NT2/D1 (cell line): ENCODE data around the gene PRELID3B.

ENCODE experiments used
- DNase-seq: peaks from one replicate; pipeline ENCODE4 v3.0.0-alpha.2; 2011; ENCODE audit warnings: low read depth, low spot score
- H3K27me3 ChIP-seq: 2 replicates; pipeline ENCODE4 v1.6.0; 2011; ENCODE audit warnings: mild to moderate bottlenecking; ENCODE audit not compliant: insufficient read length, insufficient read depth
- H3K36me3 ChIP-seq: 2 replicates; pipeline ENCODE4 v1.6.1; 2011; ENCODE audit warnings: mild to moderate bottlenecking, low read length, mixed read lengths; ENCODE audit not compliant: insufficient read depth, insufficient read length
- H3K4me1 ChIP-seq: 2 replicates; pipeline ENCODE4 v1.5.1; 2011; ENCODE audit not compliant: insufficient read depth, insufficient read length
- H3K4me3 ChIP-seq: 2 replicates; pipeline ENCODE4 v1.5.1; 2011; ENCODE audit warnings: low read depth; ENCODE audit not compliant: insufficient read length
- H3K9ac ChIP-seq: 2 replicates; pipeline ENCODE4 v1.6.0; 2011; ENCODE audit warnings: low read depth; ENCODE audit not compliant: insufficient read length
- H3K9me3 ChIP-seq: 2 replicates; pipeline ENCODE4 v1.5.1; 2011; ENCODE audit warnings: mild to moderate bottlenecking, low read length; ENCODE audit not compliant: insufficient read depth
- SUZ12 ChIP-seq: IDR thresholded peaks from 2 replicates; pipeline ENCODE4 v1.6.1; 2011; ENCODE audit not compliant: insufficient read length, insufficient read depth; ENCODE audit errors: extremely low read depth
- YY1 ChIP-seq: IDR thresholded peaks from 2 replicates; pipeline ENCODE4 v1.6.1; 2011; ENCODE audit not compliant: insufficient read length, insufficient read depth
- ZNF274 ChIP-seq: IDR thresholded peaks from 2 replicates; pipeline ENCODE4 v1.6.1; 2011; ENCODE audit warnings: mild to moderate bottlenecking, low read depth, low read length

PRELID3B gene

DNA sequence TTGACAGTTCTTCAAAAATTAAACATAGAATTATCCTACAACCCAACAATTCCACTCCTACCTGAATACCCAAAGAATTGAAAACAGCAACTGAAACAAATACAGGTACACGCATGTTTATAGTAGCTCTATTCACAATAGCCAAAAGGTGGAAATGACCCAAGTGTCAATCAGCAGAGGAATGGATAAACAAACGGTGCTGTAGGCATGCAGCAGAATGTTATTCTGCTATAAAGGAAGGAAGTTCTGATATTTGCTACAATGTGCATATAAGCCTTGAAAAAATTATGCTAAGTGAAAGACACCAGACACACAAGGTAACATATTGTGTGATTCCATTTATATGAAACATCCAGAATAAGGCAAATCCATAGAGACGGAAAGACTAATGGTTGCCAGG, 38.5 kb upstream of the PRELID3B start:
- Histone ChIP-seq H3K27me3 (peaks cover 13% of the 10 kb centered on the region), H3K9me3 (no peaks in the 10 kb centered on the region), H3K4me3 (no peak overlapping the region), H3K36me3 (no peaks in the 10 kb centered on the region), H3K4me1 (no peaks in the 10 kb centered on the region), H3K9ac (no peak overlapping the region)
- no peak for DNase-seq
- no peak for TF ChIP-seq ZNF274
- no peak for TF ChIP-seq YY1
- TF ChIP-seq SUZ12: no peak

- no peaks in the 10 kb centered on the region for H3K4me1 ChIP-seq
- no peak for DNase-seq
- no peaks in the 10 kb centered on the region for H3K9me3 ChIP-seq
- H3K27me3 ChIP-seq: peaks cover 18% of the 10 kb centered on the region
- TF ChIP-seq ZNF274: no peak
- TF ChIP-seq YY1: no peak
- TF ChIP-seq SUZ12: no peak
- H3K36me3 ChIP-seq: no peaks in the 10 kb centered on the region
- no peak overlapping the region for H3K4me3 ChIP-seq
- no peak overlapping the region for H3K9ac ChIP-seq
Observed at GRCh38 chr20:59078231-59078630, 35.6 kb upstream of the PRELID3B start.

- no peaks in the 10 kb centered on the region for H3K36me3 ChIP-seq
- peaks cover 24% of the 10 kb centered on the region for H3K27me3 ChIP-seq
- H3K4me1 ChIP-seq: no peaks in the 10 kb centered on the region
- TF ChIP-seq SUZ12 (no peak), YY1 (no peak), ZNF274 (no peak)
- no peak overlapping the region for H3K9ac ChIP-seq
- H3K4me3 ChIP-seq: no peak overlapping the region
- DNase-seq: no peak
- H3K9me3 ChIP-seq: no peaks in the 10 kb centered on the region
Observed at GRCh38 chr20:59077705-59078104, 35.1 kb upstream of the PRELID3B start.

DNA sequence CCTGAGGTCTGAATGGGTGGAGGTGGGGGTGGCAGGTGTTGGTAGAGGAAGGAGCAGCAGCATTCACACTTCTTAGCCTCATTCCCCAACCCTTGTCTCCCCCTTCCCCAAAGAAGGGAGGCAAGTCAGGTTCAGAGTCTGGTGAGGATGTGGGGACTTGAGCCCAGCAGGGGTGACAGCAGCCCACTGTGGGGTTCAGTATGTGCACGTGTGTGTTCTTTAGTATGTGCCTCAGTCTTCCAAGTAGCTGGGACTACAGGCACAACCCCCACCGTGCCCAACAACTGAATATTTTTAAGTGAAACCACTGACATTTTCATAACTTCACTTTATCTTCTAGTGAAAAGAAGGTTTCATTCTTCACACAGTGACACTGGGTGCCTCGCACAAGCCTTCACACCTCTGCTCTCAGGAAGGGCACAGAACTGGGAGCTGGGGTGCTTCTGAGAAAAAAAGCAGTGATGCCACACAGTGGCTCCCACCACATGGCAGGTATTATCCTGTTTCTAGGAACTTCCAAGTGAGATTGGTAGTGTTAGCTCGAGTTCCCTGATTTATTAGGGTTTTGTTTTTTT, 33.4 kb upstream of the PRELID3B start:
- H3K4me1 ChIP-seq: no peaks in the 10 kb centered on the region
- no peaks in the 10 kb centered on the region for H3K36me3 ChIP-seq
- no peak for TF ChIP-seq YY1
- no peak for TF ChIP-seq ZNF274
- TF ChIP-seq SUZ12: no peak
- no peak overlapping the region for H3K9ac ChIP-seq
- no peaks in the 10 kb centered on the region for H3K9me3 ChIP-seq
- H3K4me3 ChIP-seq: no peak overlapping the region
- DNase-seq: no peak
- H3K27me3 ChIP-seq: peaks cover 29% of the 10 kb centered on the region

- peaks cover 34% of the 10 kb centered on the region for H3K27me3 ChIP-seq
Observed at GRCh38 chr20:59074456-59074855, 31.9 kb upstream of the PRELID3B start.

GRCh38 chr20:59073582-59073981, 31.0 kb upstream of the PRELID3B start:
- Histone ChIP-seq H3K27me3 (peaks cover 34% of the 10 kb centered on the region), H3K9ac (no peak overlapping the region), H3K4me3 (no peak overlapping the region), H3K4me1 (no peaks in the 10 kb centered on the region), H3K9me3 (no peaks in the 10 kb centered on the region), H3K36me3 (no peaks in the 10 kb centered on the region)
- DNase-seq: no peak
- TF ChIP-seq ZNF274 (no peak), YY1 (no peak), SUZ12 (no peak)

More at GRCh38 chr20:59074456-59074855, 31.9 kb upstream of the PRELID3B start:
- no peaks in the 10 kb centered on the region for H3K9me3 ChIP-seq
- H3K4me1 ChIP-seq: no peaks in the 10 kb centered on the region
- no peak overlapping the region for H3K9ac ChIP-seq
- no peak overlapping the region for H3K4me3 ChIP-seq
- TF ChIP-seq SUZ12 (no peak), YY1 (no peak), ZNF274 (no peak)
- H3K36me3 ChIP-seq: no peaks in the 10 kb centered on the region
- no peak for DNase-seq

DNA sequence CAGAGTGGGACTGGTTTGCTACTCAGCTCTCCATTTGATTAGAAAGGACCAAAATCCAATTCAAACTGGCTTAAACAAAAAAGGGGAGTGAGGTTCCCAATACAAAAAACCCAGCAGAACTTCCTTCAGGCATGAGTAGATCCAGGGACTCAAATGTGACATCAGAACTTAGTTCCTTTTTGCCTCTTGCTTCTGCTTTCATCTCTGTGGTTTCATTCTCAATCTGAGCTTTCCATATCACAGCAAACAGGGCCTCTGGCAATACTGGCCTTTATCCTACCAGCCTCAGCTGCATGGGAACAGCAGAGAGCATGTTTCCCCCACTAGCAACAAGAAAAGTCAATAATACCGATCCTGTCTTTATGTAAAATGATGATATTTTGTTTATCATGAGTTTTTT, 28.6 kb upstream of the PRELID3B start:
- H3K36me3 ChIP-seq: no peaks in the 10 kb centered on the region
- no peak for DNase-seq

More for the DNA sequence above, 28.6 kb upstream of the PRELID3B start:
- Histone ChIP-seq H3K9ac (no peak overlapping the region), H3K4me3 (no peak overlapping the region), H3K4me1 (no peaks in the 10 kb centered on the region), H3K9me3 (no peaks in the 10 kb centered on the region), H3K27me3 (peaks cover 21% of the 10 kb centered on the region)
- TF ChIP-seq ZNF274 (no peak), SUZ12 (no peak), YY1 (no peak)
